Upper lobe of left lung (tissue), 4 donors: ENCODE results near the gene PVALEF.

Experiments used
- CTCF ChIP-seq, 6 experiments: fragments of 450-650 bp in 4 of 6; fragments of 200-600 bp in 2 of 6; sonication (generic) in 2 of 6; IDR thresholded peaks; one replicate each; pipeline ENCODE4 v1.5.1; 2016 to 2019; ENCODE audit warnings: antibody characterized with exemption in 6 of 6
- EP300 ChIP-seq, 4 donors: sonication (generic); formaldehyde crosslinking; IDR thresholded peaks; one replicate each; pipeline ENCODE4 v1.5.1; 2017; ENCODE audit warnings: antibody characterized with exemption in 4 of 4, control low read depth in 2 of 4
- POLR2A ChIP-seq, 4 donors: fragments of 450-650 bp; IDR thresholded peaks; one replicate each; pipeline ENCODE4 v1.5.1; 2016 to 2017; ENCODE audit warnings: antibody characterized with exemption in 4 of 4, mild to moderate bottlenecking in 2 of 4
- POLR2AphosphoS5 ChIP-seq, 2 donors: sonication (generic); formaldehyde crosslinking; IDR thresholded peaks; one replicate each; pipeline ENCODE4 v1.5.1; 2017; ENCODE audit warnings: antibody characterized with exemption in 2 of 2

GRCh38 chr17:81208651-81209050 is 43.3 kb downstream of the PVALEF start:
- TF ChIP-seq POLR2AphosphoS5 (IDR thresholded peaks at IDR 0.05) (no peak), CTCF (IDR thresholded peaks at IDR 0.05) (no peak), POLR2A (IDR thresholded peaks at IDR 0.05) (no peak), EP300 (IDR thresholded peaks at IDR 0.05) (no peak)
